Mesenchymal stem cell (in vitro differentiated cells and primary cell): Measurements from ENCODE around the gene THEM4.

Source experiments
- DNase-seq: peaks from one replicate; pipeline ENCODE4 v3.0.0-alpha.2; 2013
- H2AFZ ChIP-seq: one replicate; pipeline ENCODE4 v1.6.1; 2013; ENCODE audit warnings: low read depth, mild to moderate bottlenecking, control low read depth, inconsistent platforms, low read length, moderate library complexity
- H2AK5ac ChIP-seq: 2 replicates; pipeline ENCODE4 v1.6.1; 2013; ENCODE audit warnings: low read length, moderate library complexity, mild to moderate bottlenecking, inconsistent platforms; ENCODE audit not compliant: severe bottlenecking
- H2BK120ac ChIP-seq: one replicate; pipeline ENCODE4 v1.6.1; 2013; ENCODE audit warnings: low read depth, mild to moderate bottlenecking, inconsistent platforms, low read length, moderate library complexity
- H2BK12ac ChIP-seq, 2 experiments: one replicate each; pipeline ENCODE4 v1.6.1; 2013; ENCODE audit warnings: inconsistent platforms in 2 of 2, low read length in 2 of 2, mild to moderate bottlenecking in 2 of 2, moderate library complexity in 2 of 2, control low read depth in 1 of 2
- H2BK15ac ChIP-seq: one replicate; pipeline ENCODE4 v1.6.1; 2013; ENCODE audit warnings: mild to moderate bottlenecking, low read depth, inconsistent platforms; ENCODE audit not compliant: poor library complexity, severe bottlenecking
- H2BK5ac ChIP-seq: 2 replicates; pipeline ENCODE4 v1.6.1; 2013; ENCODE audit warnings: low read depth, mild to moderate bottlenecking, low read length, control low read depth, inconsistent platforms; ENCODE audit not compliant: poor library complexity, severe bottlenecking
- H3K14ac ChIP-seq, 2 experiments: one replicate each; pipeline ENCODE4 v1.6.1; 2013; ENCODE audit warnings: inconsistent platforms in 2 of 2, low read length in 2 of 2, control low read depth in 1 of 2, mild to moderate bottlenecking in 1 of 2, moderate library complexity in 1 of 2
- H3K18ac ChIP-seq, 2 experiments: one replicate each; pipeline ENCODE4 v1.6.1; 2013; ENCODE audit warnings: inconsistent platforms in 2 of 2, low read length in 2 of 2, control low read depth in 1 of 2, low read depth in 1 of 2, mild to moderate bottlenecking in 1 of 2
- H3K23ac ChIP-seq, 2 experiments: one replicate each; pipeline ENCODE4 v1.6.1; 2013; ENCODE audit warnings: inconsistent platforms in 2 of 2, low read length in 2 of 2, mild to moderate bottlenecking in 2 of 2, moderate library complexity in 2 of 2, control low read depth in 1 of 2
- H3K27ac ChIP-seq: 2 replicates; pipeline ENCODE4 v1.5.1; 2013; ENCODE audit warnings: mild to moderate bottlenecking, moderate library complexity, low read length, control low read depth, inconsistent platforms; ENCODE audit not compliant: poor library complexity, severe bottlenecking
- H3K27me3 ChIP-seq, 2 experiments: 2 replicates each; pipeline versions ENCODE4 v1.6.1 to v1.7.0; 2013; ENCODE audit warnings: low read length in 2 of 2, mild to moderate bottlenecking in 2 of 2, moderate library complexity in 2 of 2, control low read depth in 1 of 2, inconsistent platforms in 1 of 2; ENCODE audit not compliant: control insufficient read depth in 1 of 2, insufficient read depth in 1 of 2
- H3K36me3 ChIP-seq, 2 experiments: 2 replicates each; pipeline versions ENCODE4 v1.6.1 to v1.7.0; 2013; ENCODE audit warnings: low read length in 2 of 2, control low read depth in 1 of 2, inconsistent platforms in 1 of 2, low read depth in 1 of 2, mild to moderate bottlenecking in 1 of 2; ENCODE audit not compliant: insufficient read depth in 2 of 2, control insufficient read depth in 1 of 2
- H3K4ac ChIP-seq, 2 experiments: one replicate each; pipeline ENCODE4 v1.6.1; 2013; ENCODE audit warnings: inconsistent platforms in 2 of 2, low read length in 2 of 2, mild to moderate bottlenecking in 2 of 2, moderate library complexity in 2 of 2, control low read depth in 1 of 2, low read depth in 1 of 2
- H3K4me1 ChIP-seq: 2 replicates; pipeline ENCODE4 v1.6.1; 2013; ENCODE audit warnings: low read depth, low read length, control low read depth; ENCODE audit not compliant: control insufficient read depth, insufficient read depth
- H3K4me2 ChIP-seq: 2 replicates; pipeline ENCODE4 v1.6.1; 2013; ENCODE audit warnings: low read length, mild to moderate bottlenecking, inconsistent platforms; ENCODE audit not compliant: poor library complexity, severe bottlenecking
- H3K4me3 ChIP-seq, 2 experiments: 2 replicates each; pipeline versions ENCODE4 v1.5.1 to v1.7.0; 2013; ENCODE audit warnings: low read length in 2 of 2, mild to moderate bottlenecking in 2 of 2, control low read depth in 1 of 2, low read depth in 1 of 2; ENCODE audit not compliant: insufficient read depth in 1 of 2
- H3K79me1 ChIP-seq: replicated peaks from 2 replicates; pipeline ENCODE4 v1.6.1; 2013; ENCODE audit warnings: mild to moderate bottlenecking, control low read depth, low read length, inconsistent platforms; ENCODE audit not compliant: poor library complexity, severe bottlenecking
- H3K9ac ChIP-seq: 2 replicates; pipeline ENCODE4 v1.7.0; 2013; ENCODE audit warnings: mild to moderate bottlenecking, low read length, moderate library complexity
- H3K9me3 ChIP-seq: 2 replicates; pipeline ENCODE4 v1.7.0; 2013; ENCODE audit warnings: mild to moderate bottlenecking, low read length; ENCODE audit not compliant: control insufficient read depth
- H4K8ac ChIP-seq: one replicate; pipeline ENCODE4 v1.6.1; 2013; ENCODE audit warnings: inconsistent platforms, mild to moderate bottlenecking, low read length, moderate library complexity
- H4K91ac ChIP-seq: one replicate; pipeline ENCODE4 v1.6.1; 2013; ENCODE audit warnings: mild to moderate bottlenecking, low read length, inconsistent platforms
- WGBS: methylation state at CpG from one replicate; pipeline ENCODE4 v1.1.7; 2013; ENCODE audit warnings: mixed read lengths; 5-methylcytosine and 5-hydroxymethylcytosine counted together

Gene THEM4

GRCh38 chr1:151893176-151893924 is 16.0 kb downstream of the THEM4 start:
- H4K8ac ChIP-seq = no peak overlapping the region
- peak; percentile 16 for DNase-seq
- WGBS = 96% methylated on average over 5 of the region's 9 CpGs

GRCh38 chr1:151892190-151892589 is 17.1 kb downstream of the THEM4 start:
- Histone ChIP-seq H3K36me3 (peaks cover 2 to 74% of the 10 kb centered on the region in 2 experiments), H3K18ac (no peak overlapping the region), H2AFZ (no peak overlapping the region), H4K91ac (no peak overlapping the region), H3K27me3 (no peaks in the 10 kb centered on the region), H3K14ac (no peak overlapping the region), H3K23ac (no peak overlapping the region), H3K4ac (no peak overlapping the region), H3K4me2 (no peak overlapping the region), H2BK15ac (no peak overlapping the region), H3K4me1 (no peaks in the 10 kb centered on the region), H3K9ac (no peak overlapping the region), H3K79me1 (peaks cover 13% of the 10 kb centered on the region), H3K27ac (no peak overlapping the region), H2BK120ac (no peak overlapping the region), H4K8ac (no peak overlapping the region), H3K4me3 (no peak overlapping the region), H2BK5ac (no peak overlapping the region), H2AK5ac (no peak overlapping the region), H3K9me3 (no peaks in the 10 kb centered on the region), H2BK12ac (no peak overlapping the region)
- DNase-seq = peak; percentile 12
- 82% methylated on average over 1 of the region's 2 CpGs for WGBS

More at GRCh38 chr1:151893176-151893924, 16.0 kb downstream of the THEM4 start:
- H2AFZ ChIP-seq = no peak overlapping the region
- no peak overlapping the region for H3K18ac ChIP-seq
- H3K4me2 ChIP-seq = no peak overlapping the region
- H3K9me3 ChIP-seq = no peaks in the 10 kb centered on the region
- no peak overlapping the region for H2BK12ac ChIP-seq
- H3K27ac ChIP-seq = no peak overlapping the region
- H2AK5ac ChIP-seq = no peak overlapping the region
- H3K27me3 ChIP-seq = no peaks in the 10 kb centered on the region
- peaks cover 2 to 65% of the 10 kb centered on the region in 2 experiments for H3K36me3 ChIP-seq
- no peak overlapping the region for H2BK120ac ChIP-seq
- H3K14ac ChIP-seq = no peak overlapping the region
- H3K23ac ChIP-seq = no peak overlapping the region
- no peak overlapping the region for H3K9ac ChIP-seq
- no peak overlapping the region for H2BK15ac ChIP-seq
- no peak overlapping the region for H2BK5ac ChIP-seq
- H3K4me1 ChIP-seq = peaks cover 3% of the 10 kb centered on the region
- no peak overlapping the region for H3K4me3 ChIP-seq
- H3K79me1 ChIP-seq = peaks cover 19% of the 10 kb centered on the region
- no peak overlapping the region for H4K91ac ChIP-seq
- no peak overlapping the region for H3K4ac ChIP-seq

- H3K27ac ChIP-seq = no peak overlapping the region
- H3K27me3 ChIP-seq = no peaks in the 10 kb centered on the region
- H2AFZ ChIP-seq = no peak overlapping the region
- no peak overlapping the region for H2AK5ac ChIP-seq
- H3K36me3 ChIP-seq = peaks cover 2 to 74% of the 10 kb centered on the region in 2 experiments
- WGBS = 84% methylated on average over 3 of the region's 3 CpGs
- no peak overlapping the region for H3K9ac ChIP-seq
- H3K79me1 ChIP-seq = peaks cover 7% of the 10 kb centered on the region
- no peak overlapping the region for H2BK5ac ChIP-seq
- no peak overlapping the region for H3K23ac ChIP-seq
- H3K9me3 ChIP-seq = no peaks in the 10 kb centered on the region
- no peak overlapping the region for H4K91ac ChIP-seq
- no peak overlapping the region for H4K8ac ChIP-seq
- no peak overlapping the region for H2BK120ac ChIP-seq
- no peak overlapping the region for H3K4ac ChIP-seq
- DNase-seq = no peak
- no peak overlapping the region for H3K18ac ChIP-seq
- H2BK12ac ChIP-seq = no peak overlapping the region
- no peak overlapping the region for H3K4me2 ChIP-seq
- no peak overlapping the region for H3K14ac ChIP-seq
- no peaks in the 10 kb centered on the region for H3K4me1 ChIP-seq
- H3K4me3 ChIP-seq = no peak overlapping the region
- H2BK15ac ChIP-seq = no peak overlapping the region
Observed at GRCh38 chr1:151891512-151891911, 17.8 kb downstream of the THEM4 start.

GRCh38 chr1:151888972-151889570 is 20.2 kb downstream of the THEM4 start:
- DNase-seq = peak; percentile 13
- Histone ChIP-seq H3K27me3 (no peaks in the 10 kb centered on the region), H3K4me1 (no peaks in the 10 kb centered on the region), H4K91ac (no peak overlapping the region), H2BK15ac (no peak overlapping the region), H2BK5ac (no peak overlapping the region), H3K14ac (no peak overlapping the region), H4K8ac (no peak overlapping the region), H2AFZ (no peak overlapping the region), H3K9me3 (no peaks in the 10 kb centered on the region), H3K79me1 (peaks cover 4% of the 10 kb centered on the region), H3K4ac (no peak overlapping the region), H3K4me2 (no peak overlapping the region), H3K23ac (no peak overlapping the region), H3K36me3 (peaks cover 2 to 64% of the 10 kb centered on the region in 2 experiments), H2BK120ac (no peak overlapping the region), H2AK5ac (no peak overlapping the region), H3K27ac (no peak overlapping the region), H2BK12ac (no peak overlapping the region), H3K4me3 (no peak overlapping the region), H3K18ac (no peak overlapping the region), H3K9ac (no peak overlapping the region)
- WGBS = 93% methylated on average over 2 of the region's 2 CpGs
